ENCODE data around the gene IDUA.
"Not testable (repeated sequence)": the region's sequence is repeated elsewhere in the genome, so short reads cannot be mapped to it uniquely, and the experiment has no call there.

The IDUA gene

GRCh38 chr4:967113-968104 is 19.4 kb upstream of the IDUA start:
- DNase-seq (ENCODE audit: low read depth in 2 of 2), result no peak

GRCh38 chr4:968221-968620 is 18.6 kb upstream of the IDUA start:
- DNase-seq (ENCODE audit: low read depth in 2 of 2), result no peak

DNA sequence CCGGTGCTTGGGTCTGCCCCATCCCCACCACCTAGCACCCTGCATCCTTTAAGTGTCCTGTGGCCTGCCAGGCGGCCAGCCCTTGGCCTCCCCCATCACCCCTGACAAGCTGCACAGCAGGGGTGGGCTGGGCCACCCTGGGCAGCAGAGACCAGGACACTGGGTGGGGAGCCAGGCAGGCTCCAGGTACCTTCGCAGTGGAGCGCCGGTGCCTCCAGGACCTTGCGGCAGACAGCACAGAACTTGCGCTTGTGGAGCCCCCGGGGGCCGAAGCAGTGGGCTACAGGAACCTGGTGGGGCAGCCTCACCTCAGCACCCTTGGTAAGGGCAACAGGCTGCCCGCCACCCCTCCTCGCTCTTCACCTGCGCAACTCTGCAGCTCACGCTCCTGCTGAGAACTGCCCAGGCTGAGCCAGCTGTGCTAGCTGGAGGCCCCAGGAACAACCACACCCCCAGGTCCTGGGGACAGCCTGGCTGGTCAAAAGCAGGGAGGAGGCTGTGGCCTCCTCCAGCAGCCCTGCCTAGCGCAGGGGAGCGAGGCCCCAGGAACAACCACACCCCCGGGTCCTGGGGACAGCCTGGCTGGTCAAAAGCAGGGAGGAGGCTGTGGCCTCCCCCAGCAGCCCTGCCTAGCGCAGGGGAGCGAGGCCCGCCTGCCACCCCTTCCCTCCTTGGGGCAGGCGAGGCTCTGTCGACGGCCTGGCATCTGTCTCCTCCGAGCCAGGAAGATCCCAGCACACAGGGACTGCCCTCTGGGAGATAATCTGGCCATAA is 18.0 kb upstream of the IDUA start:
- no peak for DNase-seq (ENCODE audit: low read depth in 2 of 2)

DNA sequence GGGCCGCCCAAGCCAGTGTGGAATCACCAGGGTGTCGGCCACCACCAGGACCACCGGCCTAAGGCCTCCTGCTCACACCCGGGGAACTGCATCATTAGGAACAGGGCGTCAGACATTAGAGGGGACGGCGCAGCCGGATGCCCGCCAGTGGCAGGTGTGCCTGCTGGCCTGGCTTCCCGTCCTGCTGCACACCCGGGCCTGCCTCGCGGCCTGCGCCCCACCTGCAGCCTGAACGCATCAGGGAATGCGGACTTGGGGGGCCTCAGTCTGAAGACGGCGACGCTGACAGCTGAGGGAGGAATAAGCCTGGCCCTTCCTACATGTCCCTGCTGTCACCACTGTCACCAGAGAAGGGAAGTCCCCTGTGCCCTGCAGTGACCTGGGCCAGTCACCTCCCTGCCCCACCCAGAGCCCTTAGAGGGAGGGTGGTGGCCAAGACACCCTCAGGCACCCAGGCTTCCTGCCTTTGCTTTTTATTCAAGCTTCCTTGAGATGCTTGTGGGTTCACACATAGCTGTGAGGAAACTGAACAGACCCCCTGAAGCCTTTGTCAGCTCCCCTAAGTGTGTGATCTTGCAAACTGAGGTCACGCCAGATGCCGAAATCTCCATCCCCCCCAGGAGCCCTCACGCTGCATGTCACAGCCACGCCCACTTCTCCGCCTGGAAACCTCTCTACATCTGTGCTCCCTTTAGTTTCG is 16.6 kb upstream of the IDUA start:
- DNase-seq (ENCODE audit: low read depth in 2 of 2), result no peak

GRCh38 chr4:970854-971520 is 15.9 kb upstream of the IDUA start:
- no peak for DNase-seq (ENCODE audit: low read depth in 2 of 2)

- no peak for DNase-seq (ENCODE audit: low read depth in 2 of 2)
Observed at GRCh38 chr4:971666-972500, 15.0 kb upstream of the IDUA start.

DNA sequence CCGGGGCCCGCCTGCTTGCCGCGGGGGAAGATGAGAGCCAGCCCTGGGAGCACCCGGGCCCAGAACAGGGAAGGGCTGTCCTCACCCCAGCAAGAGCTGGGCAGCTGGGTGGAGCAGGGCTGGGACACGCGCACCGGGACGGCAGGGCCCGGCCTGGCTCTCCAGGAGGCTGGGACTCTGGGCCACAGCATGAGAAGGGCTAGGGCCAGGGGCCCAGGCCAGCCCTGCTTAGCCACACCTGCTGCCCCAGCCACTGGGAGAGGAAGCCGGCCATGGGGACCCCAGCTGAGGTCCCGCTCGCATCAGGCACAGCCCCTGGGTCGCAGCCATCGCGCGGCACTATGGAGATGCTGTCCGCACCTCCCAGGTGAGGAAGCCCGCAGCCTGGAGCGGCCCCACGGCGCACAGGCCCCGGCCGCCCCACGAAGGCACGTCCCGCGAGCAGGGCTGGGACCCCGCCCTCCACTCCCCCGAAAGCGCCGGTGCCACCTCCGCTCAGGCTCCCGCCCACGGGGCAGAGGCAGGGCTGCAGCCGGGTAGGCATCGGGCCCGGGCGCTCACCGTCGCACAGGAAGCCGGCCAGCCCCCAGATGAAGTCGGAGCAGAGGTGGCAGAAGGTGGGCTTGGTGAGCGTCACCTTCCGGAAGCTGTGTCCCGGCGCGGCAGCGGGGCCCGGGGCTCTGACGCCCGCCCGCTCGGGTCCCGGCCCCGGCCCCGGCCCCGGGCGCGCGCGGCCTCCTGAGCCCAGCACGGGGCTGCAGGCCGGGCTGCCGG is 14.0 kb upstream of the IDUA start:
- DNase-seq (ENCODE audit: low read depth in 2 of 2), result peak; percentile 31 to 38

GRCh38 chr4:973431-974397 is 13.1 kb upstream of the IDUA start, which contains the start of gene DGKQ:
TSS of gene DGKQ (minus strand) at chr4:973569. CDS start at chr4:973482, 87 bp downstream.
- DNase-seq (ENCODE audit: low read depth in 2 of 2), result peak; percentile 77 to 79

GRCh38 chr4:974668-975067 is 12.2 kb upstream of the IDUA start:
- DNase-seq (ENCODE audit: low read depth in 2 of 2), result no peak

- DNase-seq (ENCODE audit: low read depth in 2 of 2), result not testable (repeated sequence)
Observed at GRCh38 chr4:976016-976415, 10.8 kb upstream of the IDUA start.

DNA sequence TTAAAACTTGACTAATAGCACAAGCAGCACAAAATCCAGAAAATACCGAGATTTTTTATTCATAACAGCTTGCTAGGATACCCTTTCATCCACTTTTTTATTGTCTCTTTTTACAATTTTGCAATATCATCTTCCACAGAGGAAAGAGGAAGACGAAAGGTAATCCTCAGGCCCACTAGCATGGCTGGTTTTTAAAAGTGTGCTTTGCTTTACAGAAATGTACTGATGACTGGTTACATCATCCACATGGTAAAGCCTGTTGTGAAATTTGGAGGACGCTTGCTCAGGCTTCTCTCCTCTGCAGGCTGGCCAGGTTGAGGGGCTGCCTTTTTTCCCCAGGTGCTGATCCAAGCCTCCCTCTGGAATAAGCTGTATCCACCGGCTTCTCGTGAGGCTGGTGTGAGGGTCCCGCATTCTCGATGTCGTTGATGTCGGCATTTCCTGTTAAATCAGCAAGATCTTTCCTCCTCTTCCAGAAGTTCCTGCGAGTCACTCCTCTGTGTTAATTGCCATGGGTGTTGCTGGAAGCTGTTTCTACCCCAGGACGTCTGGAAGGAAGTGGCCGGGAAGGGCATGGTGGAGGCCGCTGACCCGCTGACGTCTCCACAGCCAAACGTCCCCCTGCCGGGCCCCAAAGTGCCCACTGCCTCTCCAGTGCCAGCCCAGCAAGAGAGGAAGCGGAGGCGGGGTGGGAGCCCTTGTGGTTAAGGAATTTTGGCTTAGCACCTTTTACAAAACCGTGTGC is 7.7 kb upstream of the IDUA start:
- DNase-seq (ENCODE audit: low read depth in 2 of 2), result no peak

GRCh38 chr4:982291-982690 is 4.6 kb upstream of the IDUA start:
- DNase-seq (ENCODE audit: low read depth in 2 of 2), result no peak

DNA sequence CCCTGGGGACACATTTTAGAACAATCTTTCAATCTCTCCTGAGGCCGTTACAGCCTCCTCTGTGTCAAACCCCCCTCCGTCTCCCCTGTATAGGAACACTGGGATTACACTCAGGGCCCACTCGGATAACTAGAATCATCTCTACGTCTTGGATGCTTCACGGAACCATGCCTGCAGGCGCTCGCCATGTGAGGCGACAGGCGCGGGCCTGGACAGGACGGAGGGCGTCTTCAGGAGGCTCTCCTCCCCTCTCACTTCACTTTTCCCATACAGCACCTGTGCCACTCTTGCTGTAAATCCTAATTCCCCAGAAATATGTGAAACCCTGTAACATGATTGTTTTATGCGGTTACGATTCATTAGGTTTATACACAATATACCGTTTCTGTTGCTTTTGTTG is 4.0 kb upstream of the IDUA start:
- DNase-seq (ENCODE audit: low read depth in 2 of 2), result no peak

DNA sequence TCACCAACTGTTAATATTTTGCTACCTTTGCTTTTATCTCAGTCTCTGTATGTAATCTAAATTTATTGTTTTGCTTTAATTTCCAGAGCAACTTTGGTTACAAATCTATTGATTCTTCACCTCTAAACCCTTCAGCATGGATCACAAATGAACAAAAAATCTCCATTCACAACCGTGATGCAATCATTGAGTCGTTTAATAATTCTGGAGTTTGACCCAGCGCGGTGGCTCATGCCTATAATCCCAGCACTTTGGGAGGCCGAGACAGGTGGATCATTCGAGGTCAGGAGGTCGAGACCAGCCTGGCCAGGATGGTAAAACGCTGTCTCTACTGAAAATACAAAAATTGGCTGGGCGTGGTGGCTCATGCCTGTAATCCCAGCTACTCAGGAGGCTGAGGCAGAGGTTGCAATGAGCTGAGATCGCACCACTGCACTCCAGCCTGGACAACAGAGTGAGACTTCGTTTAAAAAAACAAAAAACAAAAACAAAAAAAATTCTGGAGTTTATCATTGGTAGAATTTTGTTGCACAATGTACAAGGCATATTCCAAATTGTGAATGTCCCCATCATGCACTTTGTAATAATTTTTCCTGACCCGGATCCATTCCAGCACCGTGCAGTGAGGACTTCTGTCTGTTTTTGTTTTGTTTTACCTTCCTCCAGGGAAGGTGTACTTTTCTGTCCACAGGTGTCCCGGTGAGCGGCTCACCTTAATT is 2.3 kb upstream of the IDUA start:
- DNase-seq (ENCODE audit: low read depth in 2 of 2), result no peak

DNA sequence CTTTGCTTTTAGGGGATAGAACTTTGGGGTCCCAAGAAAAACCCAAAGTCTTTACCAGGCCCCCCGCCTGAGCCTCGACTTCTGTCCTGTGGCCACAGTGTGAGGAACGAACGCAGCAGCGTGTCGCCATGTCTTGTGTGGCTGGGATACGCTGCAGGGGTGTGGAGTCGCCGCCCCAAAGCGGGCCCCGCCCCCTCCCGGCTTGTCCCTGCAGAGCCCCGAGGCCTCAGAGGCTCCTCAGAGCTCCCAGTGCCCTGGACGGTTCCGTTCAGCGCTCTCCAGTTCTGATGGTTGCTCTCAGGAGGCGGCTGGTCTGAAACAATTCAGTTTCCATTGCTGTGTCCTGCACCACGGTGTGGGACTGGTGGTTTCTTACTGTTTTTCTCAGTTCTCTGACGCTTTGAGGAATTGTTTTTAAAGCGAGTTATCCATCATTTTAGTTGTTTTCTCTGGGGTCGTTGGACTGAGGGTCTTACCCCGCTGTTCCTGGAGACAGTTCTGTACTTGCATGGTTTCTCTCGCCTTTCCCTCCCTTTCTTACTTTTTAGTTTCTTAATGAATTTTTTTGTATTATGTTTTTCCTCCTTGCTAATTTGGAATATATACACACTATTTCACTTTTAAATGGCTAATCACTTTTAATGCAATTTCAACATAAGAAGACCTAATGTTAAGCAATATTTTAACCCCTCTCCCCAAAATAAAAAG is 1.6 kb upstream of the IDUA start:
- DNase-seq (ENCODE audit: low read depth in 2 of 2), result peak; percentile 58 to 68

DNA sequence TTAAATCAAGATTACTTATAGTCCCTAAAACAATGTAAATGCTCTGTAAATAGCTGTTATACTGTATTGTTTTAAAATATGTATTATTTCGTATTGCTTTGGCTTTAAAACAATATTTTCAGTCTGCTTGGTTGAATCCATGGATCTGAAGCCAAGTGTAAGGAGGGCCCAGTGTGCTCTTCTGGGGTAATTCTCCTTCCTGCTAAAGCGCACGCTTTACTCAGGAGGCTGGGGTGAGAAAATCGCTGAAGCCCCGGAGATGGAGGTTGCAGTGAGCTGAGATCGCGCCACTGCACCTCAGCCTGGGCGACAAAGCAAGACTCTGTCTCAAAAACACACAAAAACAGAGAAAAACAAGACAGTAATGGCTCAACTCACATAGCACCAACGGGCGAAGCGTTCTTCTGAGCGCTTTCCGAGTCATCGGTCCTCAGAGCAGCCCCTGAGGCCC is 391 bp upstream of the IDUA start:
- DNase-seq (ENCODE audit: low read depth in 2 of 2), result no peak

Measured in activated CD4-positive, alpha-beta T cell treated with anti-CD3 and anti-CD28 coated beads for 24 hours (primary cell).